LoVo (cell line): ENCODE results near the gene RRM2.
"Not testable (repeated sequence)": the region's sequence is repeated elsewhere in the genome, so short reads cannot be mapped to it uniquely, and the experiment has no call there.

Source experiments
- DNase-seq: peaks from one replicate; pipeline ENCODE4 v3.0.0-alpha.2; 2016; ENCODE audit warnings: low spot score

The RRM2 gene

DNA sequence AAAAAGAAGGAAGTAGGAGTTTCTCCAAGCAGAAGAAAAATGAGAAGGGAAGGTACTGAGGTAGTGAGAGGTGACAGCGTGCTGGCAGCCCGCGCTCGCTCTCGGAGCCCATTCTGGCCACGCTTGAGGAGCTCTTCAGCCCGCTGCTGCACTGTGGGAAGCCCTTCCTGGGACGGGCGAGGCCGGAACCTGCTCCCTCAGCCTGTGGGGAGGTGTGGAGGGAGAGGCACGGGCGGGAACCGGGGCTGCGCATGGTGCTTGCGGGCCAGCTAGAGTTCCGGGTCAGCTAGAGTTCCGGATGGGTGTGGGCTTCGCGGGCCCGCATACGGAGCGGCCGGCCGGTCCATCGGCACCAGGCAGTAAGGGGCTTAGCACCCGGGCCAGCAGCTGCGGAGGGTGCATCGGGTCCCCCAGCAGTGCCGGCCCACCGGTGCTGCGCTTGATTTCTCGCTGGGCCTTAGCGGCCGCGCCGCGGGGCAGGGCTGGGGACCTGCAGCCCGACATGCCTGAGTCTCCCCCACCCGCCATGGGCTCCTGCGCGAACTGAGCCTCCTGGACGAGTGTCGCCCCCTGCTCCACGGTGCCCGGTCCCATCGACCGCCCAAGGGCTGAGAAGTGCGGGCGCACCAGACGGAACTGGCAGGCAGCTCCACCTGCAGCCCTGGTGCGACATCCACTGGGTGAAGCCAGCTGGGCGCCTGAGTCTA lies 31.2 kb upstream of the RRM2 start:
- DNase-seq, result no peak

DNA sequence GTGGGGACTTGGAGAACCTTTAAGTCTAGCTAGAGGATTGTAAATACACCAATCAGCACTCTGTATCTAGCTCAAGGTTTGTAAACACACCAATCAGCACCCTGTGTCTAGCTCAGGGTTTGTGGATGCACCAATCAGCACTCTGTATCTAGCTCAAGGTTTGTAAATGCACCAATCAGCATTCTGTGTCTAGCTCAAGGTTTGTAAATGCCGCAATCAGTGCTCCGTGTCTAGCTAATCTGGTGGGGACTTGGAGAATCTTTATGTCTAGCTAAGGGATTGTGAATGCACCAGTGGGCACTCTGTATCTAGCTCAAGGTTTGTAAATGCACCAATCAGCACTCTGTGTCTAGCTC lies 30.7 kb upstream of the RRM2 start:
- not testable (repeated sequence) for DNase-seq

DNA sequence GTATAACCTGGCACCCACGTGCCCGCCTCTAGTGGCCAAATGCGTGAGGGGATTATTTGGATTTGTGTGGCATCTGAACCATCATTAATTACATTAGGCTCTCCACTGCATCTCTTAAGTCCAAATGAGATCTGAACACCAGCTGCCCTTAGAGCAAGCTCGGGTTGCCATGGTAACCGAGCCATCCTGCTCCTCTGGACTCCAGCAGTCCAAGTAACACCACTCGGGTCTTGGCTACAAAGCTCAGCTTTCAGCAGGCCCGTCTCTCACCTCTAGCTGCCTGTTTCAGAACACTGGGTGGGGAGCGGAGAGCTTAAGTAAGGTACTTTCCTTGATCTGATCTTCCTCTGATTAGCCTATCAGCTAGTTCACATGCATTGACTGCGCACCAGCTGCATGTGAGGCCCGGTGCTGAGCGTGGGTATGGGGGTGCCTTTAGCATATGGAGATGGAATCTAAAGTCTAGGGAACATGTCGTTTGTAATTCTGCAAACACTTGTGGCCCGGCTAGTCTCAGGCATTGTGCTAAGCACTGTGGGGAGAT lies 28.2 kb upstream of the RRM2 start:
- DNase-seq, result no peak

DNA sequence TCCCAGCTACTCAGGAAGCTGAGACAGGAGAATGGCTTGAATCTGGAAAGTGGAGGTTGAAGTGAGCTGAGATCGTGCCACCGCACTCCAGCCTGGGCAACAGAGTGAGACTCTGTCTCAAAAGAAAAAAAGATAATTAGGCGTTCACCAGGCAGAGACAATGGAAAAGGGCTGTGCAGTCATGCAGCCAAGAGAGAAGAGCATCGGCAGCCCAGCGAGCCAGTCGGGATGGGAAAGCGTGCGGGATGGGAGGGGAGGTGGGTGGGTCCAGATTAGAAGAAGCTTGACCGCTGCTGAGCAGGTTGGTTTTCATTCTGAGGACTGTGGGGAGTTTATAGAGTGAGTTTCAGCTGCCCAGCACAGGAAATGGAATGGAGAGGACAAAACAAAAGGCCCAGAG lies 27.4 kb upstream of the RRM2 start:
- DNase-seq, result no peak

DNA sequence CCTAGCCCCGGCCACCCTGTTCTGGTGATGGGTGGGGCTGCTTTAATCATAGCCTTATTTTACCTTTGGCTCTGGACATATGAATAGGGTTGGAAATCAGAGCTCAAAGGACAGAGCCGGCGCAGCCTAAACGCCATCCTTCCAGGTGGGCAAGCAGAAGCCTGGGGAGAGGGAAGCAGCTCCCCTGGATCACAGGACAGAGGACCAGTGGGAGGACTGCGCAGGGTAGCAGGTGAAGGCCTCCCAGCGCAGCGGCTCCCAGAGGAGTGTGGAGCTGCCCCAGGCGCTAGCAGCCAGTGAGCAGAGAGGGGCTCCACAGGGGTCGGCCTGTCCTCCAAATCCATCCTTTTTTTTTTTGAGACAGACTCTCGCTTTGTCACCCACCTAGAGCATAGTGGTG lies 25.9 kb upstream of the RRM2 start:
- DNase-seq, result no peak

DNA sequence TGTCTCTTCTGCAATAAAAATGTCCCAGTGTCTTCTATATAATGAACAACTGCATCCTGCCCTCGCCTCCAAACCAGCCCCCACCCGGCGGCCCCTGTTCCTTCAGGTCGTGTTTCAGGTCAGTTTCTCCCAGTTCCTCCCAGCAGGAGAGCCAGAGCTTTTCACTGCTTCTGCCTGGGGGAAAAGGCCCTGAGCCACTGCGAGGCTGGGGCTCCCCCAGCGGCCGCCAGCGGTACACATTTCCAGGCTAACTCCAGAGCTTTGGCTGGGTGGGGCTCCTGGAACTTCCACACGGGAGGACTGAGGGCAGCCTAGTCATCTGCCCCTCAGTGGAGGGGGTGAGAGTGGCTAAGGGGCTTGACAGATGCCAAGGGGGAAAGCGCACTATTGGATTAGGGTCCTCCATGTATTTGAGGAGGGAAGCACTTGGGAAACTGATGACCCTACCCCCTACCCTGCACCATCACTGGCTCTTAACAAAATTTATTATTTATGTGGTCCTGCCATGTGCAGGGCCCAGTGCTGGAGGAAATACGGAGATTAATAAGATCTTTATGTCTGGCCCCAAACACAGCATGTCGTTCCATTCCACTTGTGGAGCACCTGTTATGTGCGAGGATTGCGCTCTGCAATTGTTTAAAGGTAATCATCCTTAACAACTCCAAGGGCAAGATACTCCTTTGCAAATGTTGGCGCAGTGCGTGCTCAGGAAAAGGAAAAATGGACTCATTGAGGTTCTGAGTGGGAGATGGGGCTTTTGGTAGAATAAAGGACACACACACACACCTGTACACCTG lies 25.0 kb upstream of the RRM2 start:
- DNase-seq, result peak; percentile 72

DNA sequence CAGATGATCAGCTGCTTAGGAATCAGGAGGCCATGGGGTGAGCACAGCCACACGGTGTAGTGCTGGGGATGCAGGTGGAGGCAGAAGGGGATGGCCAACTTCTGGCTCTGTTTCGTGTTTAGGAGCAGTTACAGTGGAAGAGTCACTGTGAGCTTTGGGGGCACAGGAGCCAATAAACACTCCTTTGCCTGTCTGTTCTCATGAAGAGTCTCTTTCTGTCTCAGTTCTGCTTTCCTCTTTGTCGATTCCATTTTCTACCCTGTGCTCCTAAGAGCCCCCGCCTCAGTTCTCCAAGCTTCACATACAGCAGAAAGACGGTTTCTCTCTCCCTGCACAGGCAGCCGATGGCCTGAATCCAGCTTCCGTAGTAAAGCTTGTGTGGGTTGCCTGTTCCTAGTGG lies 21.0 kb upstream of the RRM2 start:
- DNase-seq, result no peak

DNA sequence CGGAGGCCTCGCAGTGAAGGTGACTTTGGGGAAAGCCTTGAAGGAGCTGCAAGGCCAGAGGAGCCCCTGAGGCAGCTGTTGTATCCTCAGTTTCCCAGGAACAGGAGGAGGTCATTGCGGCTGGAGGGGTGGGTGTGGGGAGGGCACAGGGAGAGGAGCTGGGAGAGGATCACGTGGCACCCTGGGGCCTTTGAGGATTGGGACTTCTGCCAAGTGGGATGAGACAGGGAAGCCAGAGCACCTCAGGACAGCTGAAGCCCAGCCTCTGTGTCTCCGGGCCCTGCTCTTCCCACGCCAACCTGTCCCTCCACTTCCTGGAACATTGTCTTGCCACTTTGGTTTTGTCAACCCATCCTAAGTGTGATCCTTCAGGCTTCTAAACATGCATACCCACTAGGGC lies 19.4 kb upstream of the RRM2 start:
- DNase-seq, result no peak

DNA sequence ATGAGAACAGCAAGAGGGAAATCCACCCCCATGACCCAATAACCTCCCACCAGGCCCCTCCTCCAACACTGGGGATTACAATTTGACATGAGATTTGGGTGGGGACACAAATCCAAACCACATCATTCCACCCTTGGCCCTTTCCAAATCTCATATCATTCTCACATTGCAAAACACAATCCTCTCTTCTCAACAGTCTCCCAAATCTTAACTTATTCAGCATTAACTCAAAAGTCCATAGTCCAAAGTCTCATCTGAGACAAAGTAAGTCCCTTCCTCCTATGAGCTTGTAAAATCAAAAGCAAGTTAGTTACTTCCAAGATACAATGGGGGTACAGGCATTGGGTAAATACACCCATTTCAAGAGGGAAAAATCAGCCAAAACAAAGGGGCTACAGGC lies 17.6 kb upstream of the RRM2 start:
- DNase-seq, result not testable (repeated sequence)

DNA sequence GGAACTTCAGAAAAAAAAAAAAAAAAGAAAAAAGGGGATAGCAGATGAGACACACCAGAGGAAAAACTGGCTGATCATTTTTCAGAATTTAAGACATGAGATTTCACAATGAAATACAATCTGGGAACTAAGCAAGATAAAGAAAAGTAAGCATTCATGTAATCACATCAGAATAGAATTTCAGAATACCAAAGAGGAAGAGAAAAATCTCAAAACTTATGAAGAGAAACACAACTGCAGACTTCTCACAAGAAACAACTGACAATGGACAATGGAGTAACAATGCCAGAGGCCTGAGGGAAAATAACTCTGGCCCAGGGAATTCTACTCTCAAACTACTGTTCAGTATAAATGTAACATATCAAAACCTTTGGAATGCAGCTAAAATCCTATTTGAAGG lies 13.2 kb upstream of the RRM2 start:
- no peak for DNase-seq

DNA sequence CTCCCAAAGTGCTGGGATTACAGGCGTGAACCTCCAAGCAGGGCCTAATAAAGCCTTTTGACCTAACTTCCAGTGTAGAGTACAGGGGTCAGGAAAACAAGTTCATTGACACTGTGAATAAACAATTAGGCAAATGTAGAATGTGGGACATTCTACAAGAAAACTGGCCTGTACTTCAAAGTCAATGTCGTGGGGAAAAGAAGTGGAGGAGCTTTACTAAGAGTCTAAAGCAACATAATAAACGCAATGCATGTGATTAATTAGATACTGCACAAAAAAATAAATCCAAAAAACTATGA lies 3.6 kb upstream of the RRM2 start:
- DNase-seq, result no peak

DNA sequence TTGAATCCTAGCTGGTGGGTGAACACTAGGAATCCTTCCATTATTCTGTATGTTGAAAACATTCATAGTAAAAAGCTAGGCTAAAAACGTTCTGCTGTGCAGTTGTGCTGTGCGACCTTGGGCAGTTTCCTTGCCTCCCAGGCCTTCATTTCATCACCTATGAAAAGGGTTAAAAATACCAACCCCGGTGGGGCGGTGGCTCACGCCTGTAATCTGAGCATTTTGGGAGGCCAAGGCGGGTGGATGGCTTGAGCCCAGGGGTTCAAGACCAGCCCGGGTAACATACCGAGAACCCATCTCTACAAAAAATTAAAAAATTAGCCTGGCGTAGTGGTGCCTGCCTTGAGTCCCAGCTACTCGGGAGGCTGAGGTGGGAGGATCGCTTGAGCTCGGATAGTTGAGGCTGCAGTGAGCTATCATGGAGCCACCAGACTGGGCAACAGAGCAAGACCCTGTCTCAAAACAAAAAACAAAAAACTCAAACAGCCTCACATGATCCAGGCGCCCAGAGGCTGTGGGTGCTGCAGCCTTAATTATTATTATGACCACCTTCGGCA lies 2.9 kb upstream of the RRM2 start:
- DNase-seq, result no peak

DNA sequence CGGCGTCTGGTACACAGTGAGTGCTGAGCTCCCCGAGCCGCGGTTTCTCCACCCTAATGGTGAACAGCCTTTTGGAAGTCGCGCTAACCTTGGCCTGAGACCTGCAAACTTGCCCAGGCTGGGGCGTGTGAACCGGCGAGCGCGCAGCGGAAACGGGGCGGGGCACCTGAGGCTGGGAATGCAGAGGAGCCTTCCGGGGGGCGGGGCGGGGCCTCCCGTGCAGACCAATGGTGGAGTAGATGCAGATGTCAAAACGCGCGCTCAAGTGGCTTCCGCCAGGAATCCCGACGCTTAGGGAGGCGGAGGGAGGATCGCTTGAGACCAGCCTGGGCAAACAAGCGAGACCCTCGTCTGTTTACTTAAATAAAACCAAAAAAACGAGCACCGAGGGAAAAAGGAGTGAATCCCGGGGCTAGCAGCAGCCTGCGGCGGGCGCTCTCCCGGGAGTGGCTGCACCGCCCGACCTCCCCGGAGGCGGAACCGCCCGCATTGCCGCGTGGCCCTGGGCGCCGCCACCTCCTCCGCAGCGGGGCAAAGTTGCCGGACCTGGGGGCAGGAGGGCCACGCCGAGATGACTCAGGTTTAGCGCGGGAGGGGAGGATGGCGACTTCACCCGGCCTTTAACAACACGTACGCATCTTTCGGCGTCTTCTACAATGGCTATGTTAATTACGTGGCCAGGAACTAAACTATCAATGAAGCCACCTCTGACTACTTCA lies 2.2 kb upstream of the RRM2 start:
- DNase-seq, result peak; percentile 95

DNA sequence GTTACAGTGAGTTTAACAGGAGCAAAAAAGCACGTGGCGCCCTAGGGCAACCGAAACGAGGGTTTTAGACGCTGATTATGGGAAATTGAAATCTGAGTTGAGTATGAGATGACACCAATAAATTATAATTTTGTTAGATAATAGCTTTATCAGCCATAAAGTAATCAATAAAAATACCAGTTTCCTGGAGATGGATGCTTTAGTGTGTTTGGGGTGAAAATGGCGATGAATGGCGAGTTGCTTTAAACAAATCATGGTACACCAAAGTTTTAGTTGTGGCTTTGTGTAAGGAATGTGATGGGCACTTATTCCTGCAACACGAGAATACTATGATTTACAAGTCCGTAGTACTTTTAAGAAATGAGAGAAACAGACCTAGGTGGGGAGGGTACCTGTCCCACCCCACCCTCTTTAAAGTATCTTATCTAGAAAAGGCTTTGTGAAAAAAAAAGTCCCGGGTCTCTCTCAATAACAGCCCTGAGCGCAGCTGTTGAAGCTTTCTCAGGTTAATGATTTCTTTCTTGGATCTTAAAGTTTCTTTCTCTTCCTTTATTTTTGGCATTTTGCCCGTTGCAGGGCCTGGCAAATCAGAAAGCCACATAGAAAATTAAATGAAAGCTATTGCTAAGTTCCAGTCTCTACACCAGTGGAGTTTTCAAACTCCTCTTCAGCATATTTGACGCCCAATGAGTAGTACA lies 1.5 kb upstream of the RRM2 start:
- peak; percentile 70 for DNase-seq

DNA sequence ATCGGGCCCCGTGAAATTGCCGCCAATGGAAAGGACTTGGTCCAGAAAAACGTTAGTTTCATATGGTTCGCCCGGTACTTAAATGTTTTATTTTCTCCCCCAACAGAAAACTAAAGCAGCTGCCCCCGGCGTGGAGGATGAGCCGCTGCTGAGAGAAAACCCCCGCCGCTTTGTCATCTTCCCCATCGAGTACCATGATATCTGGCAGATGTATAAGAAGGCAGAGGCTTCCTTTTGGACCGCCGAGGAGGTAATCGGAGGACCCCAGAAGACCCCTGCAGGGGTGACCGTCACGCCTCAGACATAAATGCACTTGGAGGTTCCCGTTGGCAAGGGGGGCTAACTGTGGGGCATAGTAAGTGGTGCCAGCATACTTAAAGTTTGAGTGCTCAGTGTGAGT lies 742 bp downstream of the RRM2 start:
- DNase-seq, result no peak

DNA sequence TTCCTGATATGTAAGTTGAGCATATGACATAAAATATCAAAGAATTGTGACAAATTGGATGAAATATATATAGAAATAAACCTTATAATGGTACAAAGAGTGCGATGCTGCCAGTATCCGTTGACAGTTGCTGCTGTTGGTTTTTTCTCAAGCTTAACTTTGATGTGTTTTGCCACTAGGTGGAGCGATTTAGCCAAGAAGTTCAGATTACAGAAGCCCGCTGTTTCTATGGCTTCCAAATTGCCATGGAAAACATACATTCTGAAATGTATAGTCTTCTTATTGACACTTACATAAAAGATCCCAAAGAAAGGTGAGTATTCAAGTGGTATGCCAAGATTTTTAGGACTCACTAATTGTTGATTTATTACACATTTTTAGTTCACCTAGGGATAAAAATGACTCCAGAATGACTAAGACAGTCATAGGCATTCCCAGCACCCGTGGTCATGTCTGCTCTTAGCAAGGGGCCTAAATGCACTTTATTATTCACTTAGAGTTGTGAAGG lies 2.1 kb downstream of the RRM2 start:
- peak; percentile 67 for DNase-seq

DNA sequence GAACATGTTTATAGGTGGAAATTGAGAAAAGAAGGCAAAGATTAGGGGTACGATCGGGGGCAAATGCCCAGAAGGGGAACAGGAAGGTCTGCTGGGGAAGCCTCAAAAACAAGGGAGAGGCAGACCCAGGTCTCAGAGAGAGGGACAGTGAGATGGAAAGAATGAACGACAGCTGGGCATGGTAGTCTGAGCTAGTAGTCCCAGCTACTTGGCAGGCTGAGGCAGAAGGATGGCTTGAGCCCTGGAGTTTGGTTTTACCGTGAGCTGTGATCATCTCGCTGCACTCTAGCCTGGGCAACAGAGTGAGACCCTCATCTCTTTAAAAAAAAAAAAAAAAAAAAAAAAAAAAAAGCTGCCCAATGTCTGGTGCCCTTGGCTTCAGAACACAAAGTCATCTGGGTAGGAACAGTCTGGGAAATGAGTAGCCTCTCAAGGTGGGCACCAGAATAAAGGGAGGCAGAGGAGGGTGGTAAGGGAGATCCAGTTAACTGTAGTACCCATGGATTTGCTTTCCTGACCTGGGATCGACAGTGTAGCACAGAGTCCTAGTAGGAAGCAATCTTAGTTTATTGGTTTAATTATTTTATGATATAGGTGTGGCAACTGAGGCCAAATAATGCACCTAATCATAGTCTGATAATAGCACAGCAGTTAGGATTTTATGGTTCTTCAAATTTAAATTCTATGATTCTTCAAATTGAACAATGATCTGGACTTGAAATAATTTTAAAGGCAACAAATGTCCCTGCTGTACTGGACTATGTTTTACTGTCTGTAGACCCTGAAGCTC lies 3.5 kb downstream of the RRM2 start:
- DNase-seq, result no peak

DNA sequence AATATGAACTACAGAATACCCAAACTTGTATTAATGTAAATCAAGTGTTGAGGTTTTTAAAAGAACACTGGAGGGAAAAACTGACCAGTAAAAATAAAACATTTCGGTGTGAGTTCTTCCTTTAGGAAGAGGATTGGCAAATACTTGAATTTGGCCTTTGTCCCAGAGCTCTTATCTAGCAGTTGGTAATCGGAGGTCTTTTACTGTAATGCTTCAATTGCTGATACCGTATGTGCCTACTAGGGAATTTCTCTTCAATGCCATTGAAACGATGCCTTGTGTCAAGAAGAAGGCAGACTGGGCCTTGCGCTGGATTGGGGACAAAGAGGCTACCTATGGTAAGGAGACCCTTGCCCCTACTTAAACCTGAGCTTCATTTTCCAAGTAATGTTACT lies 4.1 kb downstream of the RRM2 start:
- no peak for DNase-seq

DNA sequence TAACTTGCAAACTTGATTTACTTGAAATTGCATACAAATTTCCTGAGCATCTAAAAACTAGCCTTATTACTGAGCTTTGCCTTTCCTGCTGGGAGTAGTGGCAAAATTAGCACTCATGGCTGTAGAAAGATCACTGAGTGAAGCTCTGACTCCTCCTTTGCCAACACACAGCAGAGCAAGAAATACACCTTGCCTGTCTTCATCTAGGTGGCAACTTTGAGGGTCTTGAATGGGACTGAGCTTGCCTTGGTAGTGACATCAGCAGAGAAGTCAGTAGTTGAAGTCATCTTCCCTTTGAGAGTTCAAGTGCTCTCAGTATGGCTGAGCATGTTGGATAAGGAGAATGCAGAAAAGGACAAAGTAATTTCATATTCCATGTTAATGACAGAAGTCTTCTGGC lies 5.9 kb downstream of the RRM2 start:
- DNase-seq, result no peak

DNA sequence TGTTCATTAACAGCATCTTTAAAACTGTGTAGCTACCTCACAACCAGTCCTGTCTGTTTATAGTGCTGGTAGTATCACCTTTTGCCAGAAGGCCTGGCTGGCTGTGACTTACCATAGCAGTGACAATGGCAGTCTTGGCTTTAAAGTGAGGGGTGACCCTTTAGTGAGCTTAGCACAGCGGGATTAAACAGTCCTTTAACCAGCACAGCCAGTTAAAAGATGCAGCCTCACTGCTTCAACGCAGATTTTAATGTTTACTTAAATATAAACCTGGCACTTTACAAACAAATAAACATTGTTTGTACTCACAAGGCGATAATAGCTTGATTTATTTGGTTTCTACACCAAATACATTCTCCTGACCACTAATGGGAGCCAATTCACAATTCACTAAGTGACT lies 7.0 kb downstream of the RRM2 start:
- DNase-seq, result no peak

DNA sequence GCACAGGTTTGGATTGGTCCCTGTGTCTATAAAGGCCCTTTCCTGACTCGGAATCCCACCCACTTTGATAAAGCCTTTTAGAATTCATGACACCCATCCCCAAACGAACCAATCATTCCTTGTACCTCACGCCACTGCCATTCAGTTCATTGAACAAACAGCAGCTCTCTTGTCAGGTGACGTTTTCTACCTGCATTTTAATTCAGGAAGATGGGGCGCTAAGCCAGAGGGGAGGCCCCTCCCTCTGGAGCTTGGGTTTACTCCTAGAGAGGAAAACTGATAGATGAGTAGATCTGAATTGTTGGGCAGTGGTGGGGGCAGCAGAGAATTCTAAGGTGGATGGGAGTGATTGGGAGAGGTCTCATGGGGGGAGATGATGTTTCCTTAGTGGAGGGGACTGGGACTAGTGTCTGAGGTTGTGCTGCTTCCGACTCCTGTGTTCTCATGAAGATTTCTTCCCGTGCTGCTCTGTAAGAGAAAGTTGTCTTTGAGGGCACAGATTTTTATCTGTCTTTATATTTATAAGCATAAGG lies 9.6 kb downstream of the RRM2 start:
- no peak for DNase-seq
